Muscle layer of colon (tissue), 2 donors: ENCODE measurements around the gene BTNL9.

Source experiments
- H3K27ac ChIP-seq: one replicate; pipeline ENCODE4 v1.7.0; 2013; ENCODE audit warnings: low read depth, mild to moderate bottlenecking, low read length, moderate library complexity
- H3K27me3 ChIP-seq, 2 donors: one replicate each; pipeline ENCODE4 v1.7.0; 2013; ENCODE audit warnings: low read length in 2 of 2, mild to moderate bottlenecking in 2 of 2; ENCODE audit not compliant: insufficient read depth in 2 of 2, control insufficient read depth in 1 of 2
- H3K36me3 ChIP-seq: one replicate; pipeline ENCODE4 v1.7.0; 2013; ENCODE audit warnings: mild to moderate bottlenecking, low read length; ENCODE audit not compliant: insufficient read depth
- H3K4me1 ChIP-seq: one replicate; pipeline ENCODE4 v1.7.0; 2013; ENCODE audit warnings: mild to moderate bottlenecking, low read length; ENCODE audit not compliant: insufficient read depth
- H3K4me3 ChIP-seq, 2 donors: one replicate each; pipeline ENCODE4 v1.7.0; 2013; ENCODE audit warnings: low read length in 2 of 2, low read depth in 1 of 2, mild to moderate bottlenecking in 1 of 2, moderate library complexity in 1 of 2
- H3K9ac ChIP-seq: one replicate; pipeline ENCODE4 v1.7.0; 2013; ENCODE audit warnings: low read length
- H3K9me3 ChIP-seq: one replicate; pipeline ENCODE4 v1.7.0; 2013; ENCODE audit warnings: mild to moderate bottlenecking, low read length
- donor health status: abdominal sarcoma.
- donor health status: Adenocarcinoma of cecum.

Gene BTNL9

DNA sequence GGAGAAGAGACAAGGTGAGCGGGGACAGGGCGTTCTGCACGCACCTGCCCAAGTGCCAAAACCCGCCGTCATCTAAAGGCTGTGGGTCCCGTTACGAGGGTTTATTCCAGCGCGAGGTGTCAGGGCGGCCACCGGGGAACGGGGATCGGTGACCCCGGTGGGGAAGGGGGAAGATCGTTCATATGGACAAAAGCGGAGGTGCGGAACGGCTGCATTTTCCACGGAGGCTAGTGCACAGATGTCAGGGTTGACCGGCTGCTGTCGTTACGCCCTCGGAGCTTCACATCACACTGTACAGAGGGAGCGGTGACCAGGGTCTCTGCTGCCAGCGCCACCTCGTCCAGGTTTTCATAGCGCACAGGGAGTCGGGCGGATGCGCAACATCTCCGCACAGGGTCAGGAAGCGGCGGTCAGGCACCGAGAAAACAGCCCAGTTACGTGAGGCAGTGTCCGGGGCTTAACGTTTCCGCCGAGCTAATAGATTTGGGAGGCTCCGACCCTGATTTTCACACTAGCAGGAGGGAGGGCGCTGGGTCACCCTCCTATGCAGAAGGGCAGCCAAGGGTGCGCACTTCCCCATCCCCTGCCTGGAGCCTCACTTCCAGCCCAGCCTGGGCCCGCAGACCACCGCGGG, 13.5 kb downstream of the BTNL9 start:
- H3K9me3 ChIP-seq = no peaks in the 10 kb centered on the region
- H3K4me3 ChIP-seq = peak overlapping the region in 1 of 2 donors; percentile 45
- H3K9ac ChIP-seq = no peak overlapping the region
- H3K36me3 ChIP-seq = no peaks in the 10 kb centered on the region
- peaks cover 45 to 63% of the 10 kb centered on the region in 2 donors for H3K27me3 ChIP-seq
- peaks cover 7% of the 10 kb centered on the region for H3K4me1 ChIP-seq
- H3K27ac ChIP-seq = no peak overlapping the region

DNA sequence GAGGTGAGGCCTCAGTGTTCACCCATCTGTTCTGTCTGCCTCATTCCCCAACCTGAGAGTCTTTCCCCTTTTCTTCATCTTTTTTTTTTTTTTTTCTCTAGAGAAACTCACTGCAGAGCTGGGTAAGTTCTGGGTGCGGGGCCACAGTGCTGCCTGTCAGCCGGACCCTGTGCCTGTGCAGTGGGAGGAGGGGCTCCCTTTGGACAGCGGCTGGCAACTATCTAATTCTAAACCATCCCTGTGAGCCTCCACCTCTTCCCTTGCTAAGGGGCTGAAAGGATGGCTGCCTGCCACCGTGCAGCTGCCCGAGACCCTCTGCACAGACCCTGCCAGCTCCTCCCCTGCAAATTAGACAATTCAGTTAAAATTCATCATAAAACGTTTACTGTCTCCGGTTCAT, 14.1 kb downstream of the BTNL9 start:
- no peak overlapping the region for H3K9ac ChIP-seq
- H3K4me3 ChIP-seq = no peak overlapping the region
- no peaks in the 10 kb centered on the region for H3K9me3 ChIP-seq
- no peak overlapping the region for H3K27ac ChIP-seq
- H3K4me1 ChIP-seq = peaks cover 7% of the 10 kb centered on the region
- H3K36me3 ChIP-seq = no peaks in the 10 kb centered on the region
- peaks cover 43 to 67% of the 10 kb centered on the region in 2 donors for H3K27me3 ChIP-seq

DNA sequence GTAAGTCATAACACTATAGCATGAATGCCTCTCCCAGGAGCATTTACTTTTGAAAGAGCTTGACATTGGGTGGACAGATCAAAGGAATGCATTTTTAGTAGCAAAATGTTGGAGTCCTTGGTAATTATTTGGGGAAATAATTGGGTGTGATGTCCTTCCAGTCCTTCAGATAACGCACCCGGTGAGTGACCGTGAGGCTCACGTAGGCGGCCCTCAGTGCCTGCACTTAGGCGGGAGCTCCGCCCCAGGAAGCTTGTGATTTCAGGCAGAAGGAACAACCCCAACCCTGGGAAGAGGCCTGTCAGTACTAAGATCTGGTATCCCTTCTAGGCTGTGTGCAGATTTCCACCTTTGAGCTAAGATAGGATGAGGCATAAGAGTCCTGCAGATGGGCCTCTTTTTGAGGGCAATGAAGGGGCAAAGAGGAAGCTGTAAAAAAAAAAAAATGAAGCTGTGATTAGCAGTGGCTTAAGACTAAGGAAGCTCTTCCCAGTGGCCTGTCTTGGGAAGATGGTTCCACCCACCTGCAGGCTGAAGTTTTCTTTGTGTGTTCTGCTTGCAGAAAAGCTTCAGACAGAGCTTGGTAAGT, 14.9 kb downstream of the BTNL9 start:
- Histone ChIP-seq H3K27ac (no peak overlapping the region), H3K9ac (no peak overlapping the region), H3K4me1 (peaks cover 7% of the 10 kb centered on the region), H3K27me3 (peaks cover 34 to 71% of the 10 kb centered on the region in 2 donors), H3K4me3 (no peak overlapping the region), H3K36me3 (no peaks in the 10 kb centered on the region), H3K9me3 (no peaks in the 10 kb centered on the region)

DNA sequence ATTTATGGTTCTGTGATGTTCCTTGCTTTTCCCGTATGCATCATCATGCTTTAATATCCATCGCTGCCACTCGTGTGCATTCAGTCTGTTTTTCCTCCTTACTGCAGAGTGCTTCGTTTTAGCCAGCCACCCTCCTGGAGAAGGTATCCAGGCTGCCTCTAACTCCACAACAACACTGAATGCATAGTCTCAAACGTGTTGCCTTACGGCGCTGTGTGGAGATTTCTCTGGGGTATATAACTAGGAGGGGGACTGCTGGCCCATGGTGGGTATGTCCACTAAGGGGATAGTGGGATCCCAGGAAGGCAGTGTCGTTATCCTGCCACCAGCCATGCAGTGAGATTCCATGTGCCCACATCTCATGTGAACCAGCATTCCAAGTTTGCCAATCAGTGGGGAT, 16.4 kb downstream of the BTNL9 start:
- no peak overlapping the region for H3K9ac ChIP-seq
- no peak overlapping the region for H3K27ac ChIP-seq
- H3K9me3 ChIP-seq = no peaks in the 10 kb centered on the region
- H3K4me3 ChIP-seq = no peak overlapping the region
- no peaks in the 10 kb centered on the region for H3K36me3 ChIP-seq
- H3K27me3 ChIP-seq = peaks cover 33 to 70% of the 10 kb centered on the region in 2 donors
- peaks cover 7% of the 10 kb centered on the region for H3K4me1 ChIP-seq

DNA sequence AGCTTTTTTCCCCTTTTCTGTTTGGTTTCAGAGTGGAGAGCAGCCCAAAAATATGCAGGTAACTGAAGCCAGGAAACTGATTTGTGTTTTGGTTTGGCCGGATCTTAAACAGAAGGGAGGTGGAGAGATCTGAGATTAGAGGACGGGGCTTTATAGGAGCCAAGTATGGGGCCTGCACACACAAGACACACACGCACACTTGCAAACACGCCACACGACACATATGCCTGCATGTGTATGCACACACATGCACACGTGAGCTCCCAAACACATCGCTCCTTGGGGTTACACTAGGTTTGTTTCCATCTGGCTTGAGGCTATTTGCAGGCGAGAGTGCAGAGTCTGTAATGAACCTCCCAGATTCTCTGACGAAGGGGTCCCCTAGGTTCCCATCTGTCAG, 18.3 kb downstream of the BTNL9 start:
- no peak overlapping the region for H3K27ac ChIP-seq
- H3K4me3 ChIP-seq = no peak overlapping the region
- H3K4me1 ChIP-seq = peaks cover 6% of the 10 kb centered on the region
- peaks cover 32 to 58% of the 10 kb centered on the region in 2 donors for H3K27me3 ChIP-seq
- H3K9ac ChIP-seq = no peak overlapping the region
- no peaks in the 10 kb centered on the region for H3K36me3 ChIP-seq
- no peaks in the 10 kb centered on the region for H3K9me3 ChIP-seq

DNA sequence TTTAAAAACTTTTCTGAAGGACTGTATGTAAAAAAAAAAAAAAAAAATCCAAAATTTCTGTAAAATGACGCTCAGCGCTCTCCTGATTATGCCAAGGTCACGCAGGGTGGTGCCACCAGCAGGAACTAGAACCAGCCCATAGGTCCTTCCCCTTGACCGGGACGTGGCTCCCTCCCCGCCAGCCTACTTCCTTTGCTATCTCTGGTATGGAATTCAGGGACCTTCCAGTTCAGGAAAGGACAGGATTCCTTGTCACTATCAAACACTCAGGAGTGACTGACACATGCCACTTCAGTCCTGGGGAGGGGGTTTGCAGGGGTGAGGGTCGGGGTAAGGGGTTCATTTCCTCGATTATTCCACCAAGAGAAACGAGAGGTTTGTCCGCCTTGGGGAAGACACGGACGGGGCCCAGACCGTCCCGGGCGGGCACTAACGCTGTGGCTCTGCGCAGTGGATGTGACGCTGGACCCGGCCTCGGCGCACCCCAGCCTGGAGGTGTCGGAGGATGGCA, 18.8 kb downstream of the BTNL9 start:
- H3K36me3 ChIP-seq = no peaks in the 10 kb centered on the region
- peaks cover under 1% of the 10 kb centered on the region for H3K4me1 ChIP-seq
- no peaks in the 10 kb centered on the region for H3K9me3 ChIP-seq
- H3K27me3 ChIP-seq = peaks cover 30 to 53% of the 10 kb centered on the region in 2 donors
- H3K4me3 ChIP-seq = no peak overlapping the region
- no peak overlapping the region for H3K27ac ChIP-seq
- H3K9ac ChIP-seq = no peak overlapping the region

DNA sequence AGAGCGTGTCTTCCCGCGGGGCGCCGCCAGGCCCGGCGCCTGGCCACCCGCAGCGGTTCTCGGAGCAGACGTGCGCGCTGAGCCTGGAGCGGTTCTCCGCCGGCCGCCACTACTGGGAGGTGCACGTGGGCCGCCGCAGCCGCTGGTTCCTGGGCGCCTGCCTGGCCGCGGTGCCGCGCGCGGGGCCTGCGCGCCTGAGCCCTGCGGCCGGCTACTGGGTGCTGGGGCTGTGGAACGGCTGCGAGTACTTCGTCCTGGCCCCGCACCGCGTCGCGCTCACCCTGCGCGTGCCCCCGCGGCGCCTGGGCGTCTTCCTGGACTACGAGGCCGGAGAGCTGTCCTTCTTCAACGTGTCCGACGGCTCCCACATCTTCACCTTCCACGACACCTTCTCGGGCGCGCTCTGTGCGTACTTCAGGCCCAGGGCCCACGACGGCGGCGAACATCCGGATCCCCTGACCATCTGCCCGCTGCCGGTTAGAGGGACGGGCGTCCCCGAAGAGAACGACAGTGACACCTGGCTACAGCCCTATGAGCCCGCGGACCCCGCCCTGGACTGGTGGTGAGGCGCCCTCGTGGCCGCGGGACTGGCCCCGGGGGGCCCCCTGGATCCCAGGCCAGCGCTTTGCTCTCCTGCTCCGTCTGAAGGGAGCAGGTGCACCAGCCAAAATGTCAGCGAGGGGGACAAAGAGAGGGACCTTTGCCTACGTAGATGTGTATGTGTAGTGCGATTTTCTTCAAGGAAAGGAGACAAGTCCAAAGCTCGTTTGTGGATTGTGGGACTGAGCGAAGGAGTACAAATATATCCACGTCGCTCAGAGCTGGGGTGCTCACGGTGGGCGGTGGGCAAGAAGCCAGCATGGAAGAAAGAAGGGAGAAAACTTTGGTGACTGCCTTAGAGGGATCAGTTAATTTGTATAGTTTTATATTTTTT, 19.5 kb downstream of the BTNL9 start:
- Histone ChIP-seq H3K27ac (no peak overlapping the region), H3K4me3 (no peak overlapping the region), H3K9me3 (no peaks in the 10 kb centered on the region), H3K27me3 (peaks cover 27 to 45% of the 10 kb centered on the region in 2 donors), H3K4me1 (no peaks in the 10 kb centered on the region), H3K36me3 (no peaks in the 10 kb centered on the region), H3K9ac (no peak overlapping the region)

DNA sequence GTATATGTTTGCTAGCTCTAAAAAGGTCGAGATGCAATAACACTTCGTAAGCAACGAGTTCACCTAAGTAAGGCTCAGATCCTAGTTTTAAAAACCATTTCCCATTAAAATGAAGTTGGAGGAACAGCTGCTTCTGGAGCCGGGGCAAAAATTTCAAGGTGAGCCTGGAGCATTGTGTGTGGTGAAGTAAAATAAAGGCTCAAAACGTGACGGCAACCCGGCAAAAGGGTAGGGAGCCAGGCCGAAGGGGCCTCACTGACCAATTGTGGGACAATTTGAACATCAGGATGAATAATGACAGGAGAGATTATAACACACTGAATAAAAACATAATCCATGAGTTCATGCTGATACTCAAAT, 20.1 kb downstream of the BTNL9 start:
- no peaks in the 10 kb centered on the region for H3K4me1 ChIP-seq
- peaks cover 24 to 40% of the 10 kb centered on the region in 2 donors for H3K27me3 ChIP-seq
- H3K36me3 ChIP-seq = no peaks in the 10 kb centered on the region
- H3K4me3 ChIP-seq = no peak overlapping the region
- no peaks in the 10 kb centered on the region for H3K9me3 ChIP-seq
- H3K27ac ChIP-seq = no peak overlapping the region
- H3K9ac ChIP-seq = no peak overlapping the region

DNA sequence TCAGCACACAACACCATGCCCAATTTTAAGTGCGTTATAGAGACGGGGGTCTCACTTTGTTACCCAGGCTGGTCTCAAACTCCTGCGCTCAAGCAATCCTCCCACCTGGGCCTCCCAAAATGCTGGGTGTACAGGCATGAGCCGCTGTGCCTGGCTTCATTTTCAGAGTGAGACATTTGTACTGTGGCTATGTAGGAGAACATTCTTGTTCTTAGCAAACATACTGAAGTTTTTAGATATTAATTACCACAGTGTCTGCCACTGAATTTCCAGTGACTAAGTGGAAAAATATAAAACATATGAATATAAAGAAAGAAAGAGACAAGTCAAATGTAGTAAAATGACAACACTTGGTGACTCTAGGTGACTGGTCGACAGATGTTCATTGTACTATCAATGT, 20.9 kb downstream of the BTNL9 start:
- no peaks in the 10 kb centered on the region for H3K9me3 ChIP-seq
- no peak overlapping the region for H3K9ac ChIP-seq
- H3K36me3 ChIP-seq = no peaks in the 10 kb centered on the region
- H3K4me3 ChIP-seq = no peak overlapping the region
- H3K27me3 ChIP-seq = peaks cover 17 to 37% of the 10 kb centered on the region in 2 donors
- H3K27ac ChIP-seq = no peak overlapping the region
- H3K4me1 ChIP-seq = no peaks in the 10 kb centered on the region

DNA sequence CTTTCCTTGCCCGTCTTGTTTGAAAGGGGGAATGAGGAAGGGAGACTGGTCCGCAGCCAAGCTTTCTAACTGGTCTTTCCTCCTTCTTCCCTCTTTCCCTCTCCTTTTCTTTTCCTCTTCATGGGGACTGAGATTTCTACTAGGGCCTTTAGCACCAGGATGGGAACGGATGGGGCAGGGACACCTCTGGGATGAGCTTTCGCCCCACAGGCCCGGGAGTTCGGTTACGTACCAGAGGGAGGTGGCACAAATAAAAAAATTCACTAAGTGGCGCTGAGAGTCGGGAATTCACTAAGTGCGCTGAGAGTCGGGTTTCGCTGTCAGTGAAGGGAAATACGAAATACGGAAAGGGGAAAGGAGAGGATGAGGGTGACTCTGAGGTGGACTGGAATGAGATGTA, 21.6 kb downstream of the BTNL9 start:
- Histone ChIP-seq H3K27ac (no peak overlapping the region), H3K36me3 (no peaks in the 10 kb centered on the region), H3K9ac (no peak overlapping the region), H3K4me3 (no peak overlapping the region), H3K9me3 (no peaks in the 10 kb centered on the region), H3K27me3 (peaks cover 15 to 33% of the 10 kb centered on the region in 2 donors), H3K4me1 (no peaks in the 10 kb centered on the region)

DNA sequence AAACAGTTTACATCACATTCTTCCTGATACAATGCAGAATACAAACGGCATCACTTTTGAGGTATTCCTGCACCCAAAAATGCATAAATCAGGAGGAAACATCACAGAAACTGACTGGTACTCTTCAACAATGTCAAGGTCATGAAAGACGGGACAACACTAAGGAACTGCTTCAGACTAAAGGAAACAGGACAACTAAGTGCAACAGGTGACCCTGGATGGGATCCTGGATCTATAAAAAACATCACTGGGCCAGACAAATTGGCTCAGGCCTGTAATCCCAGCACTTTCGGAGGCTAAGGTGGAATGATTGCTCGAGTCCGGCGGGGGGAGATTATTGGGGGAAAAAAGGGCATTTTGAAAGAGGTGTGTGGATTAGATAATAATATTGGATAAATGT, 22.6 kb downstream of the BTNL9 start:
- H3K27ac ChIP-seq = no peak overlapping the region
- no peak overlapping the region for H3K4me3 ChIP-seq
- no peaks in the 10 kb centered on the region for H3K4me1 ChIP-seq
- H3K36me3 ChIP-seq = no peaks in the 10 kb centered on the region
- no peaks in the 10 kb centered on the region for H3K9me3 ChIP-seq
- H3K27me3 ChIP-seq = peaks cover 15 to 34% of the 10 kb centered on the region in 2 donors
- no peak overlapping the region for H3K9ac ChIP-seq
